ENCODE data around the gene MYO18B.

DNA sequence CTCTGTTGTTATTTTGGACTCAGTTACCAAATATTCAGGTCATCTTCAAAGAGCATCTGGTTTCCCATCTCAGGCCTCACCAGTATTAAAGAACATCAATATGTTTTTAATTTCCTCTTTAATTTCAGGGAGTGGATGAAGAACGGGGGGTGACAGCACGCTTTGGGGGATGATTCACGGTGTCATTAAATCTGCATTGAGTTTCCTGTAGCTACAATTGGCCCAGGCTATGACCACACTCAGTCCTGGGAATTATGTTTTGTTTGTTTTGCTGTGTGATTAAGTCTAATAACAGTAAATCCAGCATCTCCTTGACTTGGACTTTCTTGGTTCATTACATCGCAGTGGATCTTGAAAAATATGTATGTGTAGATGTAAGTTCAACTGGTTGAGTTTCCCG, 277.6 kb downstream of the MYO18B start:
- TF ChIP-seq POLR2A (IDR thresholded peaks at IDR 0.05) (no peak), CTCF (IDR thresholded peaks at IDR 0.05) (no peak)

All from right lobe of liver (tissue), 4 donors.